Kidney glomerular epithelial cell (primary cell): ENCODE data around the gene B9D2.

Experiments
- DNase-seq: peaks from one replicate; lab custom pipeline; 2025; lab: John Stamatoyannopoulos, UW

Gene B9D2

GRCh38 chr19:41309180-41310032 lies 54.5 kb downstream of the B9D2 start:
- no peak for DNase-seq

GRCh38 chr19:41308450-41309179 lies 55.3 kb downstream of the B9D2 start:
- DNase-seq, result peak; percentile 82

- no peak for DNase-seq
Observed at GRCh38 chr19:41307954-41308449, 55.9 kb downstream of the B9D2 start.

- DNase-seq, result no peak
Observed at GRCh38 chr19:41307090-41307875, 56.7 kb downstream of the B9D2 start.

- no peak for DNase-seq
Observed at GRCh38 chr19:41305927-41306793, 57.8 kb downstream of the B9D2 start.

- no peak for DNase-seq
Observed at GRCh38 chr19:41304706-41305483, 59.1 kb downstream of the B9D2 start.
